ENCODE measurements around the gene RCE1.

RCE1 gene

DNA sequence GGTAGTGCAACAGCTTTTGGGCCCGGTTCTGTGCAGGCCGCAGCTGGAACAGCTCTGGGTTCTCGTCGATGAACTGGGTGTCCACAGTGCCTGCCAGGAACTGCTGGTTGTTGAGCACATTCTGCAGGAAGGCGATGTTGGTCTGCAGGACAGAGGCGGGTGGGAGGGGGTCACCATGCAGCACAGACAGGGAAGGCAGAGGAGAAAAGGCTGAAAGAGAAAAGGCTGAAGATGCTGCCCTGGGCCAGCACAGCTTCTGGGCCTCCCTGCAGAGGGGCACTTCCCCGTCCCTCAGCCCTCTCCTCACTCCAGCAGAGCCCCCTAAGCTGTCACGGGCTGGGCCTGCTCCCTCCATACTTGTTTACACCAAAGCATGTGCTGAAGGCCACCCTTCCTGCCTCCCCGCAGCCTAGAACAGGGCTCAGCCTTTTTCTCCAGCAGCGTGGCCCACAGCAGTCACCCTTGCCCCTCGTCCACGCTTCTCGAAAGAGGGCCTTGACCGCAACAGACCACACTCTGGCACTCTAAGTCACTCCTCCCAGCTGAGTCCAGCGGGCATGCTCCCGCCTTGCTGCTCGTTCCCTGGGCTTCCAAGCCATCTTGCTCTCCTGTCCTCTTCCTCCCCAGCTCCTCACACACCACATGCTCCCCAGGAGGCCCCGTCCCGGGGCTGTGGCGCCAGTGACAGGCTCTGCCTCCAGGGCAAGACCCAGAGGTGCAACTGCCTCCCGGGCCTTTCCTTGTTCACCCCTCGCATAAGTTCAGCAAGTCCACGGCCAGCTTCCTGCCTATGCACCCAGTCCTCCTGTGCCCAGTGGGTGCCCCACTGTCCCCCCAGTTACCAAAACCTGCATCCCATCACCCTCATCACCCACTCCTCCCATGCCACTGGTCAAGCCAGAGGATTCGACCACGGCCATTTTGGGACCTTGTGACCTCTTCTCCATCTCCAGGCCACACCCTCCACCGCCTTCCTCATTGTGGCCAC, 10.3 kb downstream of the RCE1 start:
- no peaks in the 10 kb centered on the region for H3K27me3 ChIP-seq (ENCODE audit: control insufficient read depth, insufficient read depth, low read length)
- H3K9ac ChIP-seq (ENCODE audit: low read depth, low read length) = no peak overlapping the region
- peaks cover 19% of the 10 kb centered on the region for H3K4me1 ChIP-seq (ENCODE audit: control insufficient read depth, insufficient read depth, low read length)
- H3K4me3 ChIP-seq (ENCODE audit: low read length) = no peak overlapping the region
- no peaks in the 10 kb centered on the region for H3K9me3 ChIP-seq (replicated peaks; ENCODE audit: low read length)
- peaks cover 11% of the 10 kb centered on the region for H3K36me3 ChIP-seq (ENCODE audit: insufficient read depth, low read length)
- H3K4me2 ChIP-seq (ENCODE audit: low read length) = no peak overlapping the region

- Histone ChIP-seq H3K4me1 (ENCODE audit: control insufficient read depth, insufficient read depth, low read length) (peaks cover 22% of the 10 kb centered on the region), H3K27me3 (ENCODE audit: control insufficient read depth, insufficient read depth, low read length) (no peaks in the 10 kb centered on the region), H3K36me3 (ENCODE audit: insufficient read depth, low read length) (peaks cover 4% of the 10 kb centered on the region), H3K9me3 (replicated peaks; ENCODE audit: low read length) (no peaks in the 10 kb centered on the region), H3K4me2 (ENCODE audit: low read length) (no peak overlapping the region), H3K4me3 (ENCODE audit: low read length) (no peak overlapping the region), H3K9ac (ENCODE audit: low read depth, low read length) (no peak overlapping the region)
These were observed 11.0 kb downstream of the RCE1 start for GRCh38 chr11:66854231-66854661.

- H3K9ac ChIP-seq (ENCODE audit: low read depth, low read length) = no peak overlapping the region
- H3K9me3 ChIP-seq (replicated peaks; ENCODE audit: low read length) = no peaks in the 10 kb centered on the region
- H3K4me2 ChIP-seq (ENCODE audit: low read length) = no peak overlapping the region
- peaks cover 2% of the 10 kb centered on the region for H3K36me3 ChIP-seq (ENCODE audit: insufficient read depth, low read length)
- peaks cover 22% of the 10 kb centered on the region for H3K4me1 ChIP-seq (ENCODE audit: control insufficient read depth, insufficient read depth, low read length)
- H3K4me3 ChIP-seq (ENCODE audit: low read length) = no peak overlapping the region
- no peaks in the 10 kb centered on the region for H3K27me3 ChIP-seq (ENCODE audit: control insufficient read depth, insufficient read depth, low read length)
These were observed 11.5 kb downstream of the RCE1 start for GRCh38 chr11:66854729-66855211.

DNA sequence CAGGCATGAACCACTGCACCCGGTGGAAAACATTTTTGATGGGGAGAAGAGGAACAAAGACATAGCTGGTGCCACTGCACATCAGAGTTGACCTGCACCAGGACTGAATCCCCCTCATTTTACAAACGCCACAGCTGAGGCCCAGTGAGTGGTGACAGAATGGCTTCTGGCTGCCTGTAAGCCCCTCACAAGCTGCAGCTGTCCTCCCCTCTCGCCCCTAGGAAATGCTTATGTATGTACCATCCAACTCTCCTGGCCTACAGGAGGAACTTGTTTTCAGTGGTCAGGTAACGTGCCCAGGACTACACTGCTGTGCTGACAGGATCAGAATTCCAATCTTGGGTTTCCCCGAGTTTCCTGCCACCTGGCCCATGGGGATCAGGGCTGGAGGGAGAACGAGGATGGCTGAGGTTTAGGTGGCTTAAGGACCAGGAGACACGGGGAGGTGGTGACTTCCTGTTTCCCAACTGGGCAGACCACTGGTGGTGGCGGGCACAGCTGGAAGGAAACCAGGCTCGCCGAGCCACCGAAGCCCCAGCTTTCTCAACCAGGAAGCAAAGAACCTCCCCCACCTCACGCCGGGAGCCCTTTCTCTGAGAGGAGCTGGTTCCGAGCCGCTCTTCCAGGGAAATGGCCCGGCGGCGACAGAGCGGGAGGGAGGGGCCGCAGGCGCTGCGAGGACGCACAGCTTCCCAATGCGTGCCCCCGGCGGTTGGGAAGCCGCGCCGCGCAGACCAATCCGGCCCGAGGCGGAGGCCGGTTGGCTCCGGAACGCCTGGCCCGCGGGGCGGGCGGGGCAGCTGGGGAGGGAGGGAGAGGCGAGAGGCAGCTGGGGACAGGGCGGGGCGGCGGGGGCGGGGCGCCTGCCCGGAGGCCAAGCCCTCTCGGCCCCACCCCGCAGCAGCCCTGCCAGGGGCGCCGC, 12.6 kb downstream of the RCE1 start:
- Histone ChIP-seq H3K27me3 (ENCODE audit: control insufficient read depth, insufficient read depth, low read length) (no peaks in the 10 kb centered on the region), H3K9me3 (replicated peaks; ENCODE audit: low read length) (no peaks in the 10 kb centered on the region), H3K4me1 (ENCODE audit: control insufficient read depth, insufficient read depth, low read length) (peaks cover 22% of the 10 kb centered on the region), H3K9ac (ENCODE audit: low read depth, low read length) (peak overlapping the region; percentile 84), H3K4me2 (ENCODE audit: low read length) (peak overlapping the region; percentile 91), H3K4me3 (ENCODE audit: low read length) (peak overlapping the region; percentile 85), H3K36me3 (ENCODE audit: insufficient read depth, low read length) (peaks cover 3% of the 10 kb centered on the region)

DNA sequence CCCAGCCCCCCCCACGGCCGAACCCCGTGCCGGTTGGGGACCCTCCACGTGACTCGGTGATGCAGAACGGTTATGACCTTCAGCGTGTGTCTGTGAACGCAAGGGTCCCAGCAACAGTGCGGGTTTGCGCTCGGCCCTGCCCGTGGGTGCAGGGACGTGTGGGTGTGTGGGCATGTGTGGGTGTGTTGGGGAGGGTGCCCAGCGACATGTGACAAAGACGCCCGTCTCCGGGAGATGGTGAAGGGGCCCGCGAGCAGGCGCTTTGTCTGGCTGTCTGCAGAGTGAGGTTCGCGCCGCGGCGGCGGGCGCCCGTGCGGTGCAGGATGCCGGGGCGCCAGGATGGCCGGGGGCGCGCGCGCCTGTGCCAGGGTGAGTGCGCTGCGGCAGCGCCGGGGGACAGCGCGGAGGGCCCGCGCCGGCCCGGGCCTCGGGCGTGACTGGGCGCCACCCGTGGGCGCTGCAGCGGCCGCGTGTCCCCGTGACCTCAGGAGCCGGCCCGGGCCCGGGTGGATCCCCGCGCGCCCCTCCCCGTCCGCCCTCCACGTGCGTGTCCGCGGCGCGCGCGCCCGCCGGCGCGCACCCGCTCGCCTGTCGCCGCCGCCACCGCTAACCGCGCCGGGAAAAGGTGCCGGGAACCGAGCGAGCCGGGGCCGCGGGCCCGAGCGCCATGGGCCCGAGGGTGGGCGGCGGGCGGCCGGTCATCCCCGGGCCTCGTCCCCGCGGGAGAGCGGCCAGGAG, 13.4 kb downstream of the RCE1 start, which contains the start of gene LRFN4:
TSS of gene LRFN4 (plus strand) at position 569 of the 738 bp plus-strand sequence. CDS start 681 bp downstream, outside the sequence.
- Histone ChIP-seq H3K4me2 (ENCODE audit: low read length) (peak within 1 kb of the TSS; percentile 91), H3K27me3 (ENCODE audit: control insufficient read depth, insufficient read depth, low read length) (no peaks in the 10 kb centered on the region), H3K9me3 (replicated peaks; ENCODE audit: low read length) (no peaks in the 10 kb centered on the region), H3K4me1 (ENCODE audit: control insufficient read depth, insufficient read depth, low read length) (peaks cover 22% of the 10 kb centered on the region), H3K9ac (ENCODE audit: low read depth, low read length) (peak within 1 kb of the TSS; percentile 84), H3K36me3 (ENCODE audit: insufficient read depth, low read length) (peaks cover 4% of the 10 kb centered on the region), H3K4me3 (ENCODE audit: low read length) (peak within 1 kb of the TSS; percentile 85)

- Histone ChIP-seq H3K4me3 (ENCODE audit: low read length) (peak overlapping the region; percentile 85), H3K9me3 (replicated peaks; ENCODE audit: low read length) (no peaks in the 10 kb centered on the region), H3K27me3 (ENCODE audit: control insufficient read depth, insufficient read depth, low read length) (no peaks in the 10 kb centered on the region), H3K9ac (ENCODE audit: low read depth, low read length) (peak overlapping the region; percentile 83), H3K4me1 (ENCODE audit: control insufficient read depth, insufficient read depth, low read length) (peaks cover 22% of the 10 kb centered on the region), H3K36me3 (ENCODE audit: insufficient read depth, low read length) (peaks cover 11% of the 10 kb centered on the region), H3K4me2 (ENCODE audit: low read length) (peak overlapping the region; percentile 91)
These were observed 14.1 kb downstream of the RCE1 start for GRCh38 chr11:66857234-66857926.

DNA sequence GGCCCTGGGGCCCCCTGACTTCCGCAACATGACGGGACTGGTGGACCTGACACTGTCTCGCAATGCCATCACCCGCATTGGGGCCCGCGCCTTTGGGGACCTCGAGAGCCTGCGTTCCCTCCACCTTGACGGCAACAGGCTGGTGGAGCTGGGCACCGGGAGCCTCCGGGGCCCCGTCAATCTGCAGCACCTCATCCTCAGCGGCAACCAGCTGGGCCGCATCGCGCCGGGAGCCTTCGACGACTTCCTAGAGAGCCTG, 14.6 kb downstream of the RCE1 start:
- no peak overlapping the region for H3K9ac ChIP-seq (ENCODE audit: low read depth, low read length)
- H3K4me2 ChIP-seq (ENCODE audit: low read length) = peak overlapping the region; percentile 91
- H3K9me3 ChIP-seq (replicated peaks; ENCODE audit: low read length) = no peaks in the 10 kb centered on the region
- H3K4me3 ChIP-seq (ENCODE audit: low read length) = peak overlapping the region; percentile 85
- no peaks in the 10 kb centered on the region for H3K27me3 ChIP-seq (ENCODE audit: control insufficient read depth, insufficient read depth, low read length)
- H3K4me1 ChIP-seq (ENCODE audit: control insufficient read depth, insufficient read depth, low read length) = peaks cover 22% of the 10 kb centered on the region
- peaks cover 12% of the 10 kb centered on the region for H3K36me3 ChIP-seq (ENCODE audit: insufficient read depth, low read length)

DNA sequence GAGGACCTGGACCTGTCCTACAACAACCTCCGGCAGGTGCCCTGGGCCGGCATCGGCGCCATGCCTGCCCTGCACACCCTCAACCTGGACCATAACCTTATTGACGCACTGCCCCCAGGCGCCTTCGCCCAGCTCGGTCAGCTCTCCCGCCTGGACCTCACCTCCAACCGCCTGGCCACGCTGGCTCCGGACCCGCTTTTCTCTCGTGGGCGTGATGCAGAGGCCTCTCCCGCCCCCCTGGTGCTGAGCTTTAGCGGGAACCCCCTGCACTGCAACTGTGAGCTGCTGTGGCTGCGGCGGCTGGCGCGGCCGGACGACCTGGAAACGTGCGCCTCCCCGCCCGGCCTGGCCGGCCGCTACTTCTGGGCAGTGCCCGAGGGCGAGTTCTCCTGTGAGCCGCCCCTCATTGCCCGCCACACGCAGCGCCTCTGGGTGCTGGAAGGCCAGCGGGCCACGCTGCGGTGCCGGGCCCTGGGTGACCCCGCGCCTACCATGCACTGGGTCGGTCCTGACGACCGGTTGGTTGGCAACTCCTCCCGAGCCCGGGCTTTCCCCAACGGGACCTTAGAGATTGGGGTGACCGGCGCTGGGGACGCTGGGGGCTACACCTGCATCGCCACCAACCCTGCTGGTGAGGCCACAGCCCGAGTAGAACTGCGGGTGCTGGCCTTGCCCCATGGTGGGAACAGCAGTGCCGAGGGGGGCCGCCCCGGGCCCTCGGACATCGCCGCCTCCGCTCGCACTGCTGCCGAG, 15.1 kb downstream of the RCE1 start:
- H3K36me3 ChIP-seq (ENCODE audit: insufficient read depth, low read length) = peaks cover 15% of the 10 kb centered on the region
- no peaks in the 10 kb centered on the region for H3K9me3 ChIP-seq (replicated peaks; ENCODE audit: low read length)
- peak overlapping the region; percentile 85 for H3K4me3 ChIP-seq (ENCODE audit: low read length)
- peak overlapping the region; percentile 91 for H3K4me2 ChIP-seq (ENCODE audit: low read length)
- H3K27me3 ChIP-seq (ENCODE audit: control insufficient read depth, insufficient read depth, low read length) = no peaks in the 10 kb centered on the region
- no peak overlapping the region for H3K9ac ChIP-seq (ENCODE audit: low read depth, low read length)
- H3K4me1 ChIP-seq (ENCODE audit: control insufficient read depth, insufficient read depth, low read length) = peaks cover 22% of the 10 kb centered on the region

DNA sequence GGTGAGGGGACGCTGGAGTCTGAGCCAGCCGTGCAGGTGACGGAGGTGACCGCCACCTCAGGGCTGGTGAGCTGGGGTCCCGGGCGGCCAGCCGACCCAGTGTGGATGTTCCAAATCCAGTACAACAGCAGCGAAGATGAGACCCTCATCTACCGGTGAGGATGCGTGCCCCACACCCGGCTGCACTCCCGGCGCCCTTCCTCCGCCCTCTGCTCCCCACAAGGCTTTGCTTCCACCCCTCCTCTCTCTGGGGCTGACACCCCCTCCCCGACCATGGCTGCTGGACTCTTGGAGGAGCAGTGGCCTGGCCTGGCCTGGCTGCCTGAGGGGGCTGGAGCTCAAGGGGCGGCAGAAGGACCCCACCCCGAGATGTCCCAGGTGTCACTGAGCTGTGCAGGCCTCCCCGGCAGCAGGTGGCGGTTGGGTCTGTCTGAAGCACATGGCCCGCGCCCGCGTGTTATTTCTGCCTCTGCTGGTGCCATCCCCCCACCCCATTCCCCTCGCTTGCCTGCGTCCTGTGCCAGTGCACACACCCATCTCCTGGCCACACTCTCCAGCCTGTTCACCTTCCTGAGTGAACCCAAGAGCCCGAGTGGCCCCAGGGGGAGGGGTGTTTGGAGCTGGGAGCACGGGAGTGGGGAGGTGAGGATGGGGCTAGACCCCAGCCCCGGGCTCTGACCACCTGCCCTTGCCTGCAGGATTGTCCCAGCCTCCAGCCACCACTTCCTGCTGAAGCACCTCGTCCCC, 15.9 kb downstream of the RCE1 start:
- Histone ChIP-seq H3K36me3 (ENCODE audit: insufficient read depth, low read length) (peaks cover 16% of the 10 kb centered on the region), H3K9me3 (replicated peaks; ENCODE audit: low read length) (no peaks in the 10 kb centered on the region), H3K9ac (ENCODE audit: low read depth, low read length) (no peak overlapping the region), H3K4me1 (ENCODE audit: control insufficient read depth, insufficient read depth, low read length) (peaks cover 22% of the 10 kb centered on the region), H3K4me3 (ENCODE audit: low read length) (no peak overlapping the region), H3K4me2 (ENCODE audit: low read length) (no peak overlapping the region), H3K27me3 (ENCODE audit: control insufficient read depth, insufficient read depth, low read length) (no peaks in the 10 kb centered on the region)
